Measurements from ENCODE around the gene STK35. TPM values are rescaled to one million over a fixed set of nuclear protein-coding genes. Genes with fewer than 3 reads are reported as not detected.

STK35 gene
- total and polyA plus RNA-seq, 2 experiments from 2014 or later = 14.2 to 59.7 TPM

DNA sequence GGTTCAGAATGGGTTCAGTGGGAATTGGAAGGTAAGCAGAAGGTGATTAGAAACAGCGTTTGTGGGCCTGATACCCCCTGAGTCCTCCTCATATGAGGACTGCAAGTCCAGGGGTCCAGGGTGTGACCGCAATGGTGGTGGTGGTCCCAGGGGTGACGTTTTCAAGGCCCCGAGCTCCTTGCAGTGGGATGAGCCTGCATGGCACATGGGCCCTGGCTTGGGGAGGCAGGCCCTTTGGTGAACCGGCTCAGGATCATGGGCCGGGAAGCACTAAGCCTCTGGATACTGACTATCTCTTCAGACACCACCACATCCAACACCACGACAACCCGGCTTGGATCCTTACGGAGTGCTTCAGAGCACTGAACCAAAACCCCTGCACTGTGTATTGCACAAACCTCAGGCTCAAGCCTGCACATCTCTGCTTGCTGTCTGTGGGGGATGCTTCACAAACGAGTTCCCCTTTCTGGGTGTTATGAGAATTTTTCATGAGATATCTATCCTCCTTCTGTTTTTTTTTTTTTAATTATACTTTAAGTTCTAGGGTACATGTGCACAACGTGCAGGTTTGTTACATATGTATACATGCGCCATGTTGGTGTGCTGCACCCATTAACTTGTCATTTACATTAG lies 67.9 kb downstream of the STK35 start:
- TF ChIP-seq, protein P1, sequence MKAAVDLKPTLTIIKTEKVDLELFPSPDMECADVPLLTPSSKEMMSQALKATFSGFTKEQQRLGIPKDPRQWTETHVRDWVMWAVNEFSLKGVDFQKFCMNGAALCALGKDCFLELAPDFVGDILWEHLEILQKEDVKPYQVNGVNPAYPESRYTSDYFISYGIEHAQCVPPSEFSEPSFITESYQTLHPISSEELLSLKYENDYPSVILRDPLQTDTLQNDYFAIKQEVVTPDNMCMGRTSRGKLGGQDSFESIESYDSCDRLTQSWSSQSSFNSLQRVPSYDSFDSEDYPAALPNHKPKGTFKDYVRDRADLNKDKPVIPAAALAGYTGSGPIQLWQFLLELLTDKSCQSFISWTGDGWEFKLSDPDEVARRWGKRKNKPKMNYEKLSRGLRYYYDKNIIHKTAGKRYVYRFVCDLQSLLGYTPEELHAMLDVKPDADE (IDR thresholded peaks at IDR 0.05) = no peak
- no peak for TF ChIP-seq ZNF331 (CRISPR knock-in tag; IDR thresholded peaks at IDR 0.05; ENCODE audit: low read depth)
- TF ChIP-seq EZH2phosphoT487 (IDR thresholded peaks at IDR 0.05; ENCODE audit: unreplicated experiment) = no peak
- no peak for TF ChIP-seq ZNF114 (CRISPR knock-in tag; IDR thresholded peaks at IDR 0.05)
- no peak for TF ChIP-seq POLR2AphosphoS5 (IDR thresholded peaks at IDR 0.05; ENCODE audit: low read depth)
- TF ChIP-seq, protein P2, sequence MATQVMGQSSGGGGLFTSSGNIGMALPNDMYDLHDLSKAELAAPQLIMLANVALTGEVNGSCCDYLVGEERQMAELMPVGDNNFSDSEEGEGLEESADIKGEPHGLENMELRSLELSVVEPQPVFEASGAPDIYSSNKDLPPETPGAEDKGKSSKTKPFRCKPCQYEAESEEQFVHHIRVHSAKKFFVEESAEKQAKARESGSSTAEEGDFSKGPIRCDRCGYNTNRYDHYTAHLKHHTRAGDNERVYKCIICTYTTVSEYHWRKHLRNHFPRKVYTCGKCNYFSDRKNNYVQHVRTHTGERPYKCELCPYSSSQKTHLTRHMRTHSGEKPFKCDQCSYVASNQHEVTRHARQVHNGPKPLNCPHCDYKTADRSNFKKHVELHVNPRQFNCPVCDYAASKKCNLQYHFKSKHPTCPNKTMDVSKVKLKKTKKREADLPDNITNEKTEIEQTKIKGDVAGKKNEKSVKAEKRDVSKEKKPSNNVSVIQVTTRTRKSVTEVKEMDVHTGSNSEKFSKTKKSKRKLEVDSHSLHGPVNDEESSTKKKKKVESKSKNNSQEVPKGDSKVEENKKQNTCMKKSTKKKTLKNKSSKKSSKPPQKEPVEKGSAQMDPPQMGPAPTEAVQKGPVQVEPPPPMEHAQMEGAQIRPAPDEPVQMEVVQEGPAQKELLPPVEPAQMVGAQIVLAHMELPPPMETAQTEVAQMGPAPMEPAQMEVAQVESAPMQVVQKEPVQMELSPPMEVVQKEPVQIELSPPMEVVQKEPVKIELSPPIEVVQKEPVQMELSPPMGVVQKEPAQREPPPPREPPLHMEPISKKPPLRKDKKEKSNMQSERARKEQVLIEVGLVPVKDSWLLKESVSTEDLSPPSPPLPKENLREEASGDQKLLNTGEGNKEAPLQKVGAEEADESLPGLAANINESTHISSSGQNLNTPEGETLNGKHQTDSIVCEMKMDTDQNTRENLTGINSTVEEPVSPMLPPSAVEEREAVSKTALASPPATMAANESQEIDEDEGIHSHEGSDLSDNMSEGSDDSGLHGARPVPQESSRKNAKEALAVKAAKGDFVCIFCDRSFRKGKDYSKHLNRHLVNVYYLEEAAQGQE (IDR thresholded peaks at IDR 0.05; ENCODE audit: unreplicated experiment) = no peak
- TF ChIP-seq CREB1 (CRISPR knock-in tag; IDR thresholded peaks at IDR 0.05; ENCODE audit: low read depth) = no peak
- TF ChIP-seq JUNB (IDR thresholded peaks at IDR 0.05; ENCODE audit: unreplicated experiment) = no peak
- no peak for TF ChIP-seq ZNF462 (CRISPR knock-in tag; IDR thresholded peaks at IDR 0.05)
- no peak for TF ChIP-seq CTCF (conservative IDR thresholded peaks at IDR 0.05; ENCODE audit: low read depth in 2 of 2)
- Mint-ChIP-seq H3K27me3 (ENCODE audit: insufficient read depth, low read depth, poor library complexity) (peaks cover 8% of the 10 kb centered on the region), H3K9me3 (no peaks in the 10 kb centered on the region), H3K27ac (no peak overlapping the region), H3K4me1 (peaks cover 11% of the 10 kb centered on the region), H3K4me3 (no peak overlapping the region), H3K36me3 (ENCODE audit: low read depth) (no peaks in the 10 kb centered on the region)
- ATAC-seq (no peak), DNase-seq (ENCODE audit: low spot score) (no peak)
- 0 out of 2 replicates have a peak, but pooled peaks cover 2% of the 10 kb centered on the region for H3K9me2 ChIP-seq (ENCODE audit: insufficient read depth)
- H3K4me1 ChIP-seq (ENCODE audit: insufficient read depth) = 0 out of 2 replicates have a peak, but pooled peaks cover 8% of the 10 kb centered on the region
- no peak overlapping the region for H2AFZ ChIP-seq
- H3K36me3 ChIP-seq (ENCODE audit: insufficient read depth) = no peaks in the 10 kb centered on the region
- no peaks in the 10 kb centered on the region for H3K27me3 ChIP-seq (ENCODE audit: insufficient read depth)
- no peak overlapping the region for H3K27ac ChIP-seq (ENCODE audit: low read depth)
- H3K4me2 ChIP-seq = no peak overlapping the region
- H3K79me2 ChIP-seq (replicated peaks; ENCODE audit: insufficient read depth) = no peaks in the 10 kb centered on the region
- no peaks in the 10 kb centered on the region for H4K20me1 ChIP-seq (replicated peaks; ENCODE audit: insufficient read depth)
- H3K4me3 ChIP-seq = no peak overlapping the region
- H3F3A ChIP-seq (replicated peaks; ENCODE audit: low read depth) = no peaks in the 10 kb centered on the region
